SKM-1 (cell line): ENCODE measurements around the gene TMTC2.

Experiments used
- DNase-seq: peaks from one replicate; lab custom pipeline; 2025; ENCODE audit not compliant: unreplicated experiment; lab: John Stamatoyannopoulos, UW

TMTC2 gene

GRCh38 chr12:83005534-83006197 lies 319.0 kb downstream of the TMTC2 start:
- no peak for DNase-seq

- DNase-seq, result no peak
These were observed 322.0 kb downstream of the TMTC2 start for GRCh38 chr12:83008703-83009102.

- DNase-seq, result no peak
These were observed 323.6 kb downstream of the TMTC2 start for GRCh38 chr12:83010169-83010804.

- DNase-seq, result no peak
These were observed 328.9 kb downstream of the TMTC2 start for GRCh38 chr12:83015390-83016217.

GRCh38 chr12:83016218-83016835 lies 329.6 kb downstream of the TMTC2 start:
- no peak for DNase-seq

GRCh38 chr12:83016991-83017390 lies 330.3 kb downstream of the TMTC2 start:
- DNase-seq, result no peak

GRCh38 chr12:83018088-83018487 lies 331.4 kb downstream of the TMTC2 start:
- DNase-seq, result no peak

GRCh38 chr12:83027021-83027723 lies 340.5 kb downstream of the TMTC2 start:
- no peak for DNase-seq

GRCh38 chr12:83031196-83031595 lies 344.5 kb downstream of the TMTC2 start:
- no peak for DNase-seq

GRCh38 chr12:83036847-83037246 lies 350.1 kb downstream of the TMTC2 start:
- DNase-seq, result no peak

- DNase-seq, result no peak
These were observed 352.7 kb downstream of the TMTC2 start for GRCh38 chr12:83039413-83039812.

- DNase-seq, result no peak
These were observed 353.6 kb downstream of the TMTC2 start for GRCh38 chr12:83040339-83040738.

- no peak for DNase-seq
These were observed 354.3 kb downstream of the TMTC2 start for GRCh38 chr12:83040991-83041390.

- DNase-seq, result no peak
These were observed 355.9 kb downstream of the TMTC2 start for GRCh38 chr12:83042441-83043200.

GRCh38 chr12:83044736-83045135 lies 358.0 kb downstream of the TMTC2 start:
- no peak for DNase-seq

GRCh38 chr12:83046019-83046418 lies 359.3 kb downstream of the TMTC2 start:
- no peak for DNase-seq

- DNase-seq, result no peak
These were observed 362.6 kb downstream of the TMTC2 start for GRCh38 chr12:83049306-83049705.

- no peak for DNase-seq
These were observed 366.3 kb downstream of the TMTC2 start for GRCh38 chr12:83052890-83053541.

GRCh38 chr12:83057436-83057835 lies 370.7 kb downstream of the TMTC2 start:
- no peak for DNase-seq

- no peak for DNase-seq
These were observed 372.4 kb downstream of the TMTC2 start for GRCh38 chr12:83059107-83059506.
